ENCODE data around the gene PARL.

PARL gene

DNA sequence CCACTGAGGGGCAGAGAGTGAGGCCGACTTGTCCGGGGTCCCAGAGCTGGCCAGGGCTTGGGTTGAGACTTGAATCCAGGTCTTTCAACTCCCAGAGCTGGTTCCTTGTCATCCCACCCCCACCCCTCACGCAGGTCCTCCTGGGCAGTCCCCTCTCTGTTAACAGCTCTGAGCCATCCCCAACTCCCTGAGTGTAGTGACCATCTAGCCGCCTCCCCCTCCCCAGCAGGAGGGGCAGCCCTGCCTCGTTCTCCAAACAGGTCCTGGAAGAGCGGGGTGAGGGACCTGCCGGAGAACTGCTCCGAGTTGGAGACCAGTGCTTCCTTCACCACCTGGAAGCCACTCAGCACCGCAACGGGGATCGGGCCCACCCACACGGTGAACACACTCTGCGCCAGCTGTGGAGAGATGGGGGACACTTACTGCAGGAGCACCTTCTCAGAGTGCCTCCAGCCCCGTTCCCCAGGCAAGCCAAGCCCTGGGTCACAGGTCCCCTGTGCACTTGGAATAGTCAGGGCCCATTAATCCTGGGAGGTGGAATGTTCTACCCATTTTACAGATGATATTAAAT is 24.4 kb upstream of the PARL start:
- no peaks in the 10 kb centered on the region for H3K9me3 ChIP-seq
- DNase-seq = no peak
- TF ChIP-seq, protein P1, sequence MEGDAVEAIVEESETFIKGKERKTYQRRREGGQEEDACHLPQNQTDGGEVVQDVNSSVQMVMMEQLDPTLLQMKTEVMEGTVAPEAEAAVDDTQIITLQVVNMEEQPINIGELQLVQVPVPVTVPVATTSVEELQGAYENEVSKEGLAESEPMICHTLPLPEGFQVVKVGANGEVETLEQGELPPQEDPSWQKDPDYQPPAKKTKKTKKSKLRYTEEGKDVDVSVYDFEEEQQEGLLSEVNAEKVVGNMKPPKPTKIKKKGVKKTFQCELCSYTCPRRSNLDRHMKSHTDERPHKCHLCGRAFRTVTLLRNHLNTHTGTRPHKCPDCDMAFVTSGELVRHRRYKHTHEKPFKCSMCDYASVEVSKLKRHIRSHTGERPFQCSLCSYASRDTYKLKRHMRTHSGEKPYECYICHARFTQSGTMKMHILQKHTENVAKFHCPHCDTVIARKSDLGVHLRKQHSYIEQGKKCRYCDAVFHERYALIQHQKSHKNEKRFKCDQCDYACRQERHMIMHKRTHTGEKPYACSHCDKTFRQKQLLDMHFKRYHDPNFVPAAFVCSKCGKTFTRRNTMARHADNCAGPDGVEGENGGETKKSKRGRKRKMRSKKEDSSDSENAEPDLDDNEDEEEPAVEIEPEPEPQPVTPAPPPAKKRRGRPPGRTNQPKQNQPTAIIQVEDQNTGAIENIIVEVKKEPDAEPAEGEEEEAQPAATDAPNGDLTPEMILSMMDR (IDR thresholded peaks at IDR 0.05; ENCODE audit: low read depth, low read length) = no peak

GRCh38 chr3:183907911-183908331 is 23.2 kb upstream of the PARL start:
- TF ChIP-seq, protein P1 (IDR thresholded peaks at IDR 0.05; ENCODE audit: low read depth, low read length) = no peak
- Histone ChIP-seq H3K36me3 (no peaks in the 10 kb centered on the region), H3K27me3 (no peaks in the 10 kb centered on the region), H3K4me1 (no peaks in the 10 kb centered on the region), H3K9me3 (no peaks in the 10 kb centered on the region), H3K4me3 (ENCODE audit: low read depth, low read length) (no peak overlapping the region)
- DNase-seq = no peak

More for the DNA sequence above, 24.4 kb upstream of the PARL start:
- Histone ChIP-seq H3K36me3 (no peaks in the 10 kb centered on the region), H3K4me1 (no peaks in the 10 kb centered on the region), H3K27me3 (no peaks in the 10 kb centered on the region), H3K4me3 (ENCODE audit: low read depth, low read length) (no peak overlapping the region)

DNA sequence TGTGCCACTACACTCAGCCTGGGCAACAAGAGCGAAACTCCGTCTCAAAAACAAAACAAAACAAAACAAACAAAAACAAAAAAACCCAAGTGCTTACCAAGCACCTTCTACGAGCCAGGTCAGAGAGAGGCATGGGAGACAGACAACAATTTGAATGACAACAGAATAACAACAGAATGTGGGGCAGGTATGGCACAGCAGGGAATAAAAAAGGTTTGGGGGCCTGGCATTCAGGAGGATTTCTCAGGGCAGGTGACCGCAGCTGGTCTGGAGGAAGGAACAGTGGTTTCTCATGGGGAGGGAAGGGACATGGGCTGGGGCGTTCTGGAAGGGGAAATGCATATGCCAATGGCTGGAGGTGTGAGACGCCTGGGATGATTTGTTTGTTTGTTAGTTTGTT is 22.5 kb upstream of the PARL start:
- no peak overlapping the region for H3K4me3 ChIP-seq (ENCODE audit: low read depth, low read length)
- no peaks in the 10 kb centered on the region for H3K9me3 ChIP-seq
- H3K4me1 ChIP-seq = no peaks in the 10 kb centered on the region
- H3K36me3 ChIP-seq = no peaks in the 10 kb centered on the region
- H3K27me3 ChIP-seq = no peaks in the 10 kb centered on the region
- no peak for DNase-seq
- TF ChIP-seq, protein P1 (IDR thresholded peaks at IDR 0.05; ENCODE audit: low read depth, low read length) = no peak

DNA sequence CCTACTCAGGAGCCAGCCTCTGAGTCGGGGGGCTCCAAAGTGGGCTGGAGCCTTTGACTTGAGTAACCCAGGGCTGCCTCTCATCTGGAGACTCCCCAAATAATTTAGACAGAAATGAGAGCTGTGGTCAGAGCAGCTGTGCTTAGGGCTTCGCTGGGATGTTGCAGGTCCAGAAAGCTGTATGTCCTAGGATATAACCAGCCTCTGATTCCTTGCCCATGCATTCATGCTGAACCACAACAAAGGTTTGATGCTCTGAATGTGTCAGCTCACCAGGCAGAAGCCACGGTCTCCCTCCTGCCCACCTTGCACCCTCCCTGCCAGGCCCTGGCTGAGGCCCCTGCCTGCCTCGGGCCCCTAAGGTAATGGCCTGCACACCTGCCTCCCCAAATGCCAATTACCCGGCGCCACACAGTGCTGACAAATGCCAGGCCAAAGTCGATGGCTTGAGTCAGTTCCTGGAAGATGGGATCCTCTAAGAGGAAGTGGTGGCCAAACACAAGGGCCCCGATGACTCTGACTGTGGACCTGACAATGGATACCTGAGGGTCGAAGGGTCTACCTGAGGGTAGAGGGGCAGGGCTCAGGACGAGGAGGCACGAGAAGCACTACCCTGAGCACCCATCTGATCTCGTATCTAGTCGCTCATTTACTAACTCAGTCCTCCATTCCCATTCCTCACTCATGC is 21.7 kb upstream of the PARL start:
- TF ChIP-seq, protein P1 (IDR thresholded peaks at IDR 0.05; ENCODE audit: low read depth, low read length) = no peak
- no peak overlapping the region for H3K4me3 ChIP-seq (ENCODE audit: low read depth, low read length)
- H3K4me1 ChIP-seq = no peaks in the 10 kb centered on the region
- H3K27me3 ChIP-seq = no peaks in the 10 kb centered on the region; the same call in 1 of the 2 replicates
- no peak for DNase-seq
- no peaks in the 10 kb centered on the region for H3K9me3 ChIP-seq
- H3K36me3 ChIP-seq = no peaks in the 10 kb centered on the region

GRCh38 chr3:183904833-183905780 is 20.4 kb upstream of the PARL start:
- Histone ChIP-seq H3K36me3 (no peaks in the 10 kb centered on the region), H3K27me3 (no peaks in the 10 kb centered on the region; the same call in 1 of the 2 replicates), H3K9me3 (no peaks in the 10 kb centered on the region), H3K4me3 (ENCODE audit: low read depth, low read length) (no peak overlapping the region), H3K4me1 (no peaks in the 10 kb centered on the region)
- no peak for DNase-seq
- TF ChIP-seq, protein P1 (IDR thresholded peaks at IDR 0.05; ENCODE audit: low read depth, low read length) = no peak
